Loucy (cell line): Measurements from ENCODE around the gene PSMB9.

Experiments
- H2AFZ ChIP-seq: fragments of 200-600 bp; sonication (generic); 2 replicates; pipeline ENCODE4 v1.6.0; 2016; ENCODE audit warnings: antibody characterized with exemption, mild to moderate bottlenecking, low read length, moderate library complexity
- H3F3A ChIP-seq: fragments of 200-600 bp; 2 replicates; pipeline ENCODE4 v1.6.0; 2016; ENCODE audit warnings: antibody characterized with exemption, low read depth, mild to moderate bottlenecking
- H3K27me3 ChIP-seq: fragments of 200-600 bp; sonication (generic); 2 replicates; pipeline ENCODE4 v1.6.1; 2014; ENCODE audit warnings: low read length, mild to moderate bottlenecking; ENCODE audit not compliant: insufficient read depth, poor library complexity, severe bottlenecking
- H3K36me3 ChIP-seq: fragments of 200-600 bp; sonication (generic); 2 replicates; pipeline ENCODE4 v1.6.1; 2016; ENCODE audit warnings: low read length; ENCODE audit not compliant: insufficient read depth
- H3K4me1 ChIP-seq: fragments of 200-600 bp; sonication (generic); 2 replicates; pipeline ENCODE4 v1.5.1; 2014; ENCODE audit warnings: low read length, mild to moderate bottlenecking; ENCODE audit not compliant: insufficient read depth, poor library complexity, severe bottlenecking
- H3K4me2 ChIP-seq: fragments of 200-600 bp; sonication (generic); 2 replicates; pipeline ENCODE4 v1.6.0; 2014; ENCODE audit warnings: antibody characterized with exemption, low read length, low read depth, mild to moderate bottlenecking; ENCODE audit not compliant: poor library complexity, severe bottlenecking
- H3K4me3 ChIP-seq: fragments of 200-600 bp; sonication (generic); 2 replicates; pipeline ENCODE4 v1.5.1; 2014; ENCODE audit warnings: low read length, mild to moderate bottlenecking, mixed read lengths; ENCODE audit not compliant: poor library complexity, severe bottlenecking
- H3K79me2 ChIP-seq: fragments of 200-600 bp; sonication (generic); 2 replicates; pipeline ENCODE4 v1.6.1; 2014; ENCODE audit warnings: low read length; ENCODE audit not compliant: insufficient read depth
- H3K9ac ChIP-seq: fragments of 200-600 bp; sonication (generic); 2 replicates; pipeline ENCODE4 v1.6.0; 2014; ENCODE audit warnings: mild to moderate bottlenecking, low read depth, low read length, moderate library complexity; ENCODE audit not compliant: poor library complexity, severe bottlenecking
- H3K9me2 ChIP-seq: fragments of 200-600 bp; sonication (generic); replicated peaks from 2 replicates; pipeline ENCODE4 v1.6.1; 2016; ENCODE audit warnings: low read depth, low read length, mixed read lengths
- H3K9me3 ChIP-seq: fragments of 200-600 bp; sonication (generic); 2 replicates; pipeline ENCODE4 v1.6.1; 2014; ENCODE audit warnings: mild to moderate bottlenecking, antibody characterized with exemption, low read length, low read depth; ENCODE audit not compliant: insufficient read depth
- H4K20me1 ChIP-seq: fragments of 200-600 bp; sonication (generic); 2 replicates; pipeline ENCODE4 v1.6.0; 2014; ENCODE audit warnings: antibody characterized with exemption, low read length, mild to moderate bottlenecking; ENCODE audit not compliant: insufficient read depth, poor library complexity, severe bottlenecking
- EZH2phosphoT487 ChIP-seq: fragments of 200-600 bp; IDR thresholded peaks from 2 replicates; pipeline ENCODE4 v1.6.1; 2018; ENCODE audit warnings: antibody characterized with exemption, mild to moderate bottlenecking, moderate library complexity, borderline replicate concordance
- TF ChIP-seq, protein P1 (sequence below): fragments of 200-600 bp; sonication (generic); conservative IDR thresholded peaks from 2 replicates; pipeline ENCODE4 v1.5.1; 2014; ENCODE audit warnings: mild to moderate bottlenecking, antibody characterized with exemption, low read length

The PSMB9 gene

DNA sequence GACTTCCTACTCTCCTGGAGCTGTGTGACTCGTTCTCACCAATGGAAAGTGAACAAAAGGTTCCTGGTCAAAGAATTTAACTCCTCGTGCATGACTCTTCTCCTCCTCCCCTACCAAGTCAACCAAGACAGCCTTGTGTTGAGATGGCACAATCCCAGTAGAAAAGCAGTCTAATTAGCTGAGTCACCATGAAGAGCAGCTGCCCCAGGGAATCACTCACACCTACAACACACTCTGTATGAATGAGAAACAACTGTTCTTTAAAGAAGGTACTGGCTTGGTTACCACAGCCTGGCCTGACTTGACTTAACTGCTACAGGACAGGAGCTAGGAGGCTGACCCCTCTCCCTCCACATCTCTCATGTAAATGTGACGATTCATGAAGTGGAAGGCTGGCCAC is 34.3 kb upstream of the PSMB9 start:
- Histone ChIP-seq H3K36me3 (no peaks in the 10 kb centered on the region), H3K9me2 (no peaks in the 10 kb centered on the region), H3K4me1 (no peaks in the 10 kb centered on the region), H3F3A (no peaks in the 10 kb centered on the region), H3K27me3 (no peaks in the 10 kb centered on the region), H3K4me2 (no peak overlapping the region), H4K20me1 (no peaks in the 10 kb centered on the region), H2AFZ (no peak overlapping the region), H3K9me3 (no peaks in the 10 kb centered on the region), H3K9ac (no peak overlapping the region), H3K79me2 (no peaks in the 10 kb centered on the region), H3K4me3 (no peak overlapping the region)
- TF ChIP-seq, protein P1, sequence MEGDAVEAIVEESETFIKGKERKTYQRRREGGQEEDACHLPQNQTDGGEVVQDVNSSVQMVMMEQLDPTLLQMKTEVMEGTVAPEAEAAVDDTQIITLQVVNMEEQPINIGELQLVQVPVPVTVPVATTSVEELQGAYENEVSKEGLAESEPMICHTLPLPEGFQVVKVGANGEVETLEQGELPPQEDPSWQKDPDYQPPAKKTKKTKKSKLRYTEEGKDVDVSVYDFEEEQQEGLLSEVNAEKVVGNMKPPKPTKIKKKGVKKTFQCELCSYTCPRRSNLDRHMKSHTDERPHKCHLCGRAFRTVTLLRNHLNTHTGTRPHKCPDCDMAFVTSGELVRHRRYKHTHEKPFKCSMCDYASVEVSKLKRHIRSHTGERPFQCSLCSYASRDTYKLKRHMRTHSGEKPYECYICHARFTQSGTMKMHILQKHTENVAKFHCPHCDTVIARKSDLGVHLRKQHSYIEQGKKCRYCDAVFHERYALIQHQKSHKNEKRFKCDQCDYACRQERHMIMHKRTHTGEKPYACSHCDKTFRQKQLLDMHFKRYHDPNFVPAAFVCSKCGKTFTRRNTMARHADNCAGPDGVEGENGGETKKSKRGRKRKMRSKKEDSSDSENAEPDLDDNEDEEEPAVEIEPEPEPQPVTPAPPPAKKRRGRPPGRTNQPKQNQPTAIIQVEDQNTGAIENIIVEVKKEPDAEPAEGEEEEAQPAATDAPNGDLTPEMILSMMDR: no peak
- TF ChIP-seq EZH2phosphoT487: no peak

DNA sequence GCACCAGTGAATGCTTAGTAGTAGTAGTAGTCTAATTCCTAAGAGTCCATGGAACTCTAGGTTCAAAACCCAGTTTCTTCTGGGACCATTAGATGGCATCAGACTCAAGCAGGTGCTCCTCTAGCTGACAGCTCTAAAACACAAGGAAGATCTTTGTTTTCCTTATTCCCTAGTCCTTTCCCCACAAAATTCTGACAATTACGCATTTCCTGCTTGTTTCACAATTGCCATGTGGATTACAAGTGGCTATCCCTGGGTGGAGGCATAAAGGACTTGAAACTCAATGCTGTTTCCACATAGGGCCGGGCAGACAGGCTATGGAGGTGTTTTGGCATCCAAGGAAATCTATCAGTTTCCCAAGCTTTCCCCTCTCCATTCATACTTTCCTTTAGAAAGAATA is 28.0 kb upstream of the PSMB9 start:
- H3K9me3 ChIP-seq: no peaks in the 10 kb centered on the region
- H3F3A ChIP-seq: 0 out of 2 replicates have a peak, but pooled peaks cover 4% of the 10 kb centered on the region

DNA sequence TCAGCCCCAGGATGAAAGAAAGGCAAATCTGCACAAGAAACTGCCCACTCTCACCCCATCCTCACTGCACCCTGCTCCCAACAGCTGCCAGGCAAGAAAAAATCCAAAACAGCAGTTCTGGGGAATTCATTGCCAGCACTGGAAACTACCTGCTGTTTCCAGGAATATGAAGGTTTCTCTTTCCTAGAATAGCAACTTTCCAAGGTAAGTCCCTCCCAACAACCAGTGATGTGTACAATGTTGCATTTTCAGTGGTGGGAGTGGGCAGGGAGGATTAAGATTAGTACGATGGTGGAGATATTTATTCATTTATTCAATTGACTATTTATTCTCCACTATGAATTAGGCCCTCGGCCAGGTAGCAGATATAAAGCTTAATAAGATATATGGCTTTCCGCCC is 27.0 kb upstream of the PSMB9 start:
- Histone ChIP-seq H3K9ac (no peak overlapping the region), H3K4me3 (no peak overlapping the region), H3K4me2 (no peak overlapping the region), H3K4me1 (no peaks in the 10 kb centered on the region), H3K79me2 (no peaks in the 10 kb centered on the region), H3F3A (0 out of 2 replicates have a peak, but pooled peaks cover 4% of the 10 kb centered on the region), H3K27me3 (no peaks in the 10 kb centered on the region), H3K36me3 (peaks cover 26% of the 10 kb centered on the region; the same call in 1 of the 2 replicates), H3K9me3 (no peaks in the 10 kb centered on the region), H4K20me1 (no peaks in the 10 kb centered on the region), H3K9me2 (no peaks in the 10 kb centered on the region), H2AFZ (no peak overlapping the region)
- no peak for TF ChIP-seq EZH2phosphoT487
- TF ChIP-seq, protein P1: no peak

More for the DNA sequence above, 28.0 kb upstream of the PSMB9 start:
- H3K36me3 ChIP-seq: peaks cover 22% of the 10 kb centered on the region; the same call in 1 of the 2 replicates
- no peaks in the 10 kb centered on the region for H3K27me3 ChIP-seq
- no peak overlapping the region for H3K4me2 ChIP-seq
- no peak overlapping the region for H3K9ac ChIP-seq
- no peaks in the 10 kb centered on the region for H4K20me1 ChIP-seq
- TF ChIP-seq, protein P1: peak; percentile 66
- no peak for TF ChIP-seq EZH2phosphoT487
- no peaks in the 10 kb centered on the region for H3K9me2 ChIP-seq
- H3K79me2 ChIP-seq: no peaks in the 10 kb centered on the region
- no peaks in the 10 kb centered on the region for H3K4me1 ChIP-seq
- no peak overlapping the region for H3K4me3 ChIP-seq
- no peak overlapping the region for H2AFZ ChIP-seq
